ENCODE measurements around the gene OPN1MW.
"Not testable (repeated sequence)": the region's sequence is repeated elsewhere in the genome, so short reads cannot be mapped to it uniquely, and the experiment has no call there.

DNA sequence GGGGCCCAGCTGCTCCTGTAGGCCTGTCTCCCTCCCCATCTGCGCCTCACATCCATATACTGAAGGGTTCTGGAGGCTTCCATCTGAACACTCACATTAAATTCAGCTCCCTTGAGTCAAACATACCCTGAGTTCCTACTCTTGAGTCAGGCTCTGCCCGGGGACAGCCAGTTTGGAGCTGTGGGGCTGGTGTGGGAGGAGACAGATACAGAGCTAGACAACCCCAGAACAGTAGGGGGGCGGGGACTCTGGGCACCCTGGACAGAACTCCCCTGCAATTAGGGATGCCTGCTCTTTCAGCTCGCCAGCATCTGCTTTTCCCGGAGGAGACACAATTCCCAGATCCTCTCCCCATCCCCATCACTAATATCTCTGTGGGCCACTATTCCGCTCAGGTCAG lies 31.4 kb upstream of the OPN1MW start:
- not testable (repeated sequence) for TF ChIP-seq ELF1 (tag; IDR thresholded peaks at IDR 0.05); MXI1 (IDR thresholded peaks at IDR 0.05; ENCODE audit: low read depth, low read length); ZNF644 (tag; IDR thresholded peaks at IDR 0.05; ENCODE audit: low read depth); RFX5 (IDR thresholded peaks at IDR 0.05; ENCODE audit: low read depth, low read length); CREM (IDR thresholded peaks at IDR 0.05; ENCODE audit: low read depth); SRF (CRISPR knock-in tag; IDR thresholded peaks at IDR 0.05); POLR2A (conservative IDR thresholded peaks at IDR 0.05); POLR2AphosphoS5 (IDR thresholded peaks at IDR 0.05; ENCODE audit: control insufficient read depth, insufficient read depth, low read depth, low read length); JUND (IDR thresholded peaks at IDR 0.05; ENCODE audit: borderline replicate concordance, low read depth, low read length); JUND (tag; IDR thresholded peaks at IDR 0.05; ENCODE audit: borderline replicate concordance, low read depth, low read length); CHD4 (IDR thresholded peaks at IDR 0.05; ENCODE audit: insufficient read depth, insufficient replicate concordance, low read depth, low read length, poor library complexity, severe bottlenecking)
- TF ChIP-seq, protein P1, sequence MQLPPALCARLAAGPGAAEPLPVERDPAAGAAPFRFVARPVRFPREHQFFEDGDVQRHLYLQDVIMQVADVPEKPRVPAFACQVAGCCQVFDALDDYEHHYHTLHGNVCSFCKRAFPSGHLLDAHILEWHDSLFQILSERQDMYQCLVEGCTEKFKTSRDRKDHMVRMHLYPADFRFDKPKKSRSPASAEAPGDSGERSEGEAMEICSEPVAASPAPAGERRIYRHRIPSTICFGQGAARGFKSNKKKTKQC (CRISPR knock-in tag; IDR thresholded peaks at IDR 0.05) = not testable (repeated sequence)
- TF ChIP-seq, protein P2, sequence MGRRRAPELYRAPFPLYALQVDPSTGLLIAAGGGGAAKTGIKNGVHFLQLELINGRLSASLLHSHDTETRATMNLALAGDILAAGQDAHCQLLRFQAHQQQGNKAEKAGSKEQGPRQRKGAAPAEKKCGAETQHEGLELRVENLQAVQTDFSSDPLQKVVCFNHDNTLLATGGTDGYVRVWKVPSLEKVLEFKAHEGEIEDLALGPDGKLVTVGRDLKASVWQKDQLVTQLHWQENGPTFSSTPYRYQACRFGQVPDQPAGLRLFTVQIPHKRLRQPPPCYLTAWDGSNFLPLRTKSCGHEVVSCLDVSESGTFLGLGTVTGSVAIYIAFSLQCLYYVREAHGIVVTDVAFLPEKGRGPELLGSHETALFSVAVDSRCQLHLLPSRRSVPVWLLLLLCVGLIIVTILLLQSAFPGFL (CRISPR knock-in tag; IDR thresholded peaks at IDR 0.05) = not testable (repeated sequence)

Data from K562 (cell line).